ENCODE measurements around the gene SRSF12.

DNA sequence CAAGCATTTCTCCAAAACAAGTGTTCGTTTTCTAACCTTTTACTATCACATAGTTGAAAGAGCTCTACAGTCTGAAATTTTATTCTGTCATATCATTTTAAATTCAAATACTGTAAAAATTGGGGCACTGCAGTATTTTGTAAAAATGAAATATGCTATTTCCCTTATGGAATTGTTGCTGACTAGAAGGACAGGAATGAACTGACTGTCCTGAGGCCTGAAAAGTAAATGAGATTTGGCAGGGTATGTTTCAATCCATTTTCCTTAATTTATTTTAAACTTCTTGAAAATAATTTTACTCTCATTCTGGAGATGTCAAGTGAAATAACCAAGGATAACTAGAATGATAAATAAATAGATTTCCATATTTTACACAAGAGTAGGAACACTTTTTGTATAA is 49.2 kb downstream of the SRSF12 start:
- no peak for TF ChIP-seq POLR2A (IDR thresholded peaks at IDR 0.05)
- TF ChIP-seq, protein P1, sequence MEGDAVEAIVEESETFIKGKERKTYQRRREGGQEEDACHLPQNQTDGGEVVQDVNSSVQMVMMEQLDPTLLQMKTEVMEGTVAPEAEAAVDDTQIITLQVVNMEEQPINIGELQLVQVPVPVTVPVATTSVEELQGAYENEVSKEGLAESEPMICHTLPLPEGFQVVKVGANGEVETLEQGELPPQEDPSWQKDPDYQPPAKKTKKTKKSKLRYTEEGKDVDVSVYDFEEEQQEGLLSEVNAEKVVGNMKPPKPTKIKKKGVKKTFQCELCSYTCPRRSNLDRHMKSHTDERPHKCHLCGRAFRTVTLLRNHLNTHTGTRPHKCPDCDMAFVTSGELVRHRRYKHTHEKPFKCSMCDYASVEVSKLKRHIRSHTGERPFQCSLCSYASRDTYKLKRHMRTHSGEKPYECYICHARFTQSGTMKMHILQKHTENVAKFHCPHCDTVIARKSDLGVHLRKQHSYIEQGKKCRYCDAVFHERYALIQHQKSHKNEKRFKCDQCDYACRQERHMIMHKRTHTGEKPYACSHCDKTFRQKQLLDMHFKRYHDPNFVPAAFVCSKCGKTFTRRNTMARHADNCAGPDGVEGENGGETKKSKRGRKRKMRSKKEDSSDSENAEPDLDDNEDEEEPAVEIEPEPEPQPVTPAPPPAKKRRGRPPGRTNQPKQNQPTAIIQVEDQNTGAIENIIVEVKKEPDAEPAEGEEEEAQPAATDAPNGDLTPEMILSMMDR (IDR thresholded peaks at IDR 0.05 in 4 of 5, conservative IDR thresholded peaks at IDR 0.05 in 1 of 5): no peak

Data from gastrocnemius medialis (tissue), 4 donors.